Right atrium auricular region (tissue), 2 donors: Measurements from ENCODE around the gene AFM. TPM values are rescaled to one million over a fixed set of nuclear protein-coding genes. Genes with fewer than 3 reads are reported as not detected.

Experiments used
- DNase-seq: peaks from one replicate; pipeline ENCODE4 v3.0.0-alpha.2; 2019; ENCODE audit warnings: low spot score
- H3K27ac ChIP-seq, 2 donors: fragments of 200-600 bp; sonication (generic); 1 replicate in 1 of 2; 2 replicates in 1 of 2; pipeline ENCODE4 v1.5.1; 2016 to 2019
- H3K27me3 ChIP-seq, 2 donors: fragments of 200-600 bp; sonication (generic); one replicate each; pipeline versions ENCODE4 v1.5.1 to v1.6.0; 2017 to 2019
- H3K36me3 ChIP-seq: fragments of 200-600 bp; sonication (generic); one replicate; pipeline ENCODE4 v1.5.1; 2016
- H3K4me1 ChIP-seq, 2 donors: fragments of 200-600 bp; sonication (generic); one replicate each; pipeline versions ENCODE4 v1.5.1 to v1.6.0; 2017 to 2019
- H3K4me3 ChIP-seq, 2 donors: fragments of 200-600 bp; sonication (generic); 1 replicate in 1 of 2; 2 replicates in 1 of 2; pipeline ENCODE4 v1.5.1; 2017 to 2019; ENCODE audit warnings: mild to moderate bottlenecking in 1 of 2, moderate library complexity in 1 of 2
- H3K9me3 ChIP-seq, 2 donors: fragments of 200-600 bp; sonication (generic); one replicate each; pipeline ENCODE4 v1.5.1; 2019
- total RNA-seq, 2 donors: library from RNA; depleted of rRNA; stranded (reverse); fragments of >200 nt; gene quantifications; one replicate each; pipeline ENCODE4 v1.1.0, GENCODE V29; 2016
- TF ChIP-seq, protein P1 (sequence below), 2 donors: fragments of 200-600 bp; sonication (generic); IDR thresholded peaks; one replicate each; pipeline ENCODE4 v1.5.1; 2019; ENCODE audit warnings: antibody characterized with exemption in 2 of 2

AFM gene
- total RNA-seq, 2 donors from 2014 or later: not detected

DNA sequence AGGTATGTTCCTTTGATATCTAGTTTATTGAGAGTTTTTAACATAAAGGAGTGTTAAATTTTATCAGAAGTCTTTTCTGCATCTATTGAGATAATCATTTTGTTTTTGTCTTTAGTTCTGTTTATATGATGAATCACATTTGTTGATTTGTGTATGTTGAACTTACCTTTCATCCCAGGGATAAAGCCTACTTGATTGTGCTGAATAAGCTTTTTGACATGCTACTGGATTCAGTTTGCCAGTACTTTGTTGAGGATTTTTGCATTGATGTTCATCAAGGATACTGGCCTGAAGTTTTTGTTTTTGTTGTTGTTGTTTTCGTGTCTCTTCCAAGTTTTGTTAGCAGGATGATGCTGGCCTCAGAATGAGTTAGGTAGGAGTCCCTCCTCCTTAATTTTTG, 10.8 kb upstream of the AFM start:
- no peak overlapping the region for H3K27ac ChIP-seq
- H3K4me1 ChIP-seq: no peaks in the 10 kb centered on the region
- no peaks in the 10 kb centered on the region for H3K36me3 ChIP-seq
- H3K27me3 ChIP-seq: no peaks in the 10 kb centered on the region
- no peak for DNase-seq
- H3K9me3 ChIP-seq: peaks cover 0 to 13% of the 10 kb centered on the region in 2 donors
- TF ChIP-seq, protein P1, sequence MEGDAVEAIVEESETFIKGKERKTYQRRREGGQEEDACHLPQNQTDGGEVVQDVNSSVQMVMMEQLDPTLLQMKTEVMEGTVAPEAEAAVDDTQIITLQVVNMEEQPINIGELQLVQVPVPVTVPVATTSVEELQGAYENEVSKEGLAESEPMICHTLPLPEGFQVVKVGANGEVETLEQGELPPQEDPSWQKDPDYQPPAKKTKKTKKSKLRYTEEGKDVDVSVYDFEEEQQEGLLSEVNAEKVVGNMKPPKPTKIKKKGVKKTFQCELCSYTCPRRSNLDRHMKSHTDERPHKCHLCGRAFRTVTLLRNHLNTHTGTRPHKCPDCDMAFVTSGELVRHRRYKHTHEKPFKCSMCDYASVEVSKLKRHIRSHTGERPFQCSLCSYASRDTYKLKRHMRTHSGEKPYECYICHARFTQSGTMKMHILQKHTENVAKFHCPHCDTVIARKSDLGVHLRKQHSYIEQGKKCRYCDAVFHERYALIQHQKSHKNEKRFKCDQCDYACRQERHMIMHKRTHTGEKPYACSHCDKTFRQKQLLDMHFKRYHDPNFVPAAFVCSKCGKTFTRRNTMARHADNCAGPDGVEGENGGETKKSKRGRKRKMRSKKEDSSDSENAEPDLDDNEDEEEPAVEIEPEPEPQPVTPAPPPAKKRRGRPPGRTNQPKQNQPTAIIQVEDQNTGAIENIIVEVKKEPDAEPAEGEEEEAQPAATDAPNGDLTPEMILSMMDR (IDR thresholded peaks at IDR 0.05): no peak
- H3K4me3 ChIP-seq: no peak overlapping the region

GRCh38 chr4:73477176-73477575, 4.4 kb upstream of the AFM start:
- DNase-seq: no peak
- TF ChIP-seq, protein P1 (IDR thresholded peaks at IDR 0.05): no peak
- Histone ChIP-seq H3K4me3 (no peak overlapping the region), H3K36me3 (no peaks in the 10 kb centered on the region), H3K27me3 (no peaks in the 10 kb centered on the region), H3K4me1 (no peaks in the 10 kb centered on the region), H3K9me3 (peaks cover 0 to 12% of the 10 kb centered on the region in 2 donors), H3K27ac (no peak overlapping the region)

- Histone ChIP-seq H3K27me3 (no peaks in the 10 kb centered on the region), H3K4me3 (no peak overlapping the region), H3K4me1 (no peaks in the 10 kb centered on the region), H3K27ac (no peak overlapping the region), H3K36me3 (no peaks in the 10 kb centered on the region), H3K9me3 (no peaks in the 10 kb centered on the region)
- TF ChIP-seq, protein P1 (IDR thresholded peaks at IDR 0.05): no peak
- no peak for DNase-seq
These were observed 2.2 kb upstream of the AFM start for GRCh38 chr4:73479323-73479722.

DNA sequence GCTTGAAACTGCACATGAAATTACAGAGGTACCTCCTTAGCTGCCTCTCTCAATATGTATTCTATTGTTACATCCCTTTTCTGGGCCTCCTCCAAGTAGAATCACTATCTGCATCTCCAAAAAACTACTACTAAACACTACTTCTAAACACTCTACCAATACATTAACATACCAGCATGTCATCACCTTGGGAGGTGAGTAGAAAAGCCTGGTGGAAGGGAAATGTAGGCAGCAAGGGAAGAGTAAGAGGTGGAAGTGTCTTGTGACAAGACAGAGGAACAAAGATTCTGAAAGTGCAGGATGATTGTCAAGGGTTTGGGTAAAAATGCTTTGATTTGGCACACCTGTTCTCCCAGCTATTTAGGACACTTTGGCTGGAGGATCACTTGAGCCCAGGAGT, 3.5 kb downstream of the AFM start:
- Histone ChIP-seq H3K27ac (no peak overlapping the region), H3K27me3 (no peaks in the 10 kb centered on the region), H3K4me3 (no peak overlapping the region), H3K36me3 (no peaks in the 10 kb centered on the region), H3K9me3 (no peaks in the 10 kb centered on the region), H3K4me1 (no peaks in the 10 kb centered on the region)
- TF ChIP-seq, protein P1 (IDR thresholded peaks at IDR 0.05): no peak
- DNase-seq: no peak

- TF ChIP-seq, protein P1 (IDR thresholded peaks at IDR 0.05): no peak
- no peak for DNase-seq
- Histone ChIP-seq H3K4me3 (no peak overlapping the region), H3K4me1 (no peaks in the 10 kb centered on the region), H3K27me3 (no peaks in the 10 kb centered on the region), H3K36me3 (no peaks in the 10 kb centered on the region), H3K9me3 (no peaks in the 10 kb centered on the region), H3K27ac (no peak overlapping the region)
These were observed 4.1 kb downstream of the AFM start for GRCh38 chr4:73485596-73485995.

GRCh38 chr4:73486497-73486896, 5.0 kb downstream of the AFM start:
- Histone ChIP-seq H3K27ac (no peak overlapping the region), H3K9me3 (no peaks in the 10 kb centered on the region), H3K4me1 (no peaks in the 10 kb centered on the region), H3K4me3 (no peak overlapping the region), H3K36me3 (no peaks in the 10 kb centered on the region), H3K27me3 (no peaks in the 10 kb centered on the region)
- TF ChIP-seq, protein P1 (IDR thresholded peaks at IDR 0.05): no peak
- no peak for DNase-seq
